HG03103 (cell line): ENCODE measurements around the gene GALNT18.

Experiments
- ATAC-seq: cut with Tn5 transposase; IDR thresholded peaks from one replicate; pipeline ENCODE4 v1.9.1; 2021; ENCODE audit warnings: low read depth; ENCODE audit not compliant: unreplicated experiment

Gene GALNT18

GRCh38 chr11:11230802-11231562 lies 390.8 kb downstream of the GALNT18 start:
- no peak for ATAC-seq

GRCh38 chr11:11230087-11230486 lies 391.7 kb downstream of the GALNT18 start:
- no peak for ATAC-seq

GRCh38 chr11:11229647-11230046 lies 392.2 kb downstream of the GALNT18 start:
- ATAC-seq = no peak

- ATAC-seq = no peak
Observed at GRCh38 chr11:11227296-11228085, 394.3 kb downstream of the GALNT18 start.
